Smooth muscle cell (in vitro differentiated cells): ENCODE results near the gene BRD2. TPM values are rescaled to one million over a fixed set of nuclear protein-coding genes. Genes with fewer than 3 reads are reported as not detected.

Source experiments
- DNase-seq: peaks from one replicate; lab custom pipeline; 2025; ENCODE audit not compliant: unreplicated experiment; lab: John Stamatoyannopoulos, UW
- H2AFZ ChIP-seq: fragments of 200-600 bp; sonication (generic); 2 replicates; pipeline ENCODE4 v1.6.0; 2016; ENCODE audit warnings: antibody characterized with exemption, low read depth, mild to moderate bottlenecking
- H3F3A ChIP-seq: fragments of 200-600 bp; sonication (generic); 2 replicates; pipeline ENCODE4 v1.6.0; 2017; ENCODE audit warnings: antibody characterized with exemption, low read depth
- H3K27ac ChIP-seq: fragments of 200-600 bp; sonication (generic); 2 replicates; pipeline ENCODE4 v1.5.1; 2016; ENCODE audit warnings: low read depth, mild to moderate bottlenecking
- H3K27me3 ChIP-seq: fragments of 200-600 bp; sonication (generic); 2 replicates; pipeline ENCODE4 v1.6.1; 2016; ENCODE audit warnings: low read depth, mild to moderate bottlenecking
- H3K36me3 ChIP-seq: fragments of 200-600 bp; sonication (generic); 2 replicates; pipeline ENCODE4 v1.5.1; 2016; ENCODE audit warnings: low read depth
- H3K4me1 ChIP-seq: fragments of 200-600 bp; sonication (generic); 2 replicates; pipeline ENCODE4 v1.5.1; 2016; ENCODE audit warnings: low read depth
- H3K4me2 ChIP-seq: fragments of 200-600 bp; sonication (generic); 2 replicates; pipeline ENCODE4 v1.6.0; 2016; ENCODE audit warnings: mild to moderate bottlenecking
- H3K4me3 ChIP-seq: fragments of 200-600 bp; sonication (generic); 2 replicates; pipeline ENCODE4 v1.5.1; 2016; ENCODE audit warnings: mild to moderate bottlenecking
- H3K79me2 ChIP-seq: fragments of 200-600 bp; sonication (generic); 2 replicates; pipeline ENCODE4 v1.6.0; 2016; ENCODE audit warnings: low read depth, mild to moderate bottlenecking
- H3K9ac ChIP-seq: fragments of 200-600 bp; sonication (generic); 2 replicates; pipeline ENCODE4 v1.6.0; 2016; ENCODE audit warnings: low read depth
- H3K9me3 ChIP-seq: fragments of 200-600 bp; sonication (generic); replicated peaks from 2 replicates; pipeline ENCODE4 v1.5.1; 2016; ENCODE audit warnings: low read depth
- H4K20me1 ChIP-seq: fragments of 200-600 bp; sonication (generic); 2 replicates; pipeline ENCODE4 v1.6.0; 2016; ENCODE audit warnings: low read depth
- WGBS: methylation state at CpG from one replicate; pipeline ENCODE4 v1.1.7; 2016; ENCODE audit warnings: low lambda C conversion rate; 5-methylcytosine and 5-hydroxymethylcytosine counted together
- polyA plus RNA-seq: library from polyadenylated mRNA; unstranded; fragments of >200 nt; fragmentation: Nextera tagmentation; extraction: Ambion mirVana; gene quantifications from 2 replicates; pipeline ENCODE4 v1.2.1, GENCODE V29; 2016
- total RNA-seq: library from RNA; depleted of rRNA; stranded (reverse); fragments of >200 nt; gene quantifications from 2 replicates; pipeline ENCODE4 v1.2.3, GENCODE V29; 2014
- TF ChIP-seq, protein P1 (sequence below): fragments of 200-600 bp; sonication (generic); IDR thresholded peaks from 2 replicates; pipeline ENCODE4 v1.5.1; 2017; ENCODE audit warnings: borderline replicate concordance, mild to moderate bottlenecking, antibody characterized with exemption; ENCODE audit not compliant: insufficient read depth, poor library complexity, severe bottlenecking

The BRD2 gene
- total and polyA plus RNA-seq, 2 experiments from 2014 or later = 162 to 205 TPM

DNA sequence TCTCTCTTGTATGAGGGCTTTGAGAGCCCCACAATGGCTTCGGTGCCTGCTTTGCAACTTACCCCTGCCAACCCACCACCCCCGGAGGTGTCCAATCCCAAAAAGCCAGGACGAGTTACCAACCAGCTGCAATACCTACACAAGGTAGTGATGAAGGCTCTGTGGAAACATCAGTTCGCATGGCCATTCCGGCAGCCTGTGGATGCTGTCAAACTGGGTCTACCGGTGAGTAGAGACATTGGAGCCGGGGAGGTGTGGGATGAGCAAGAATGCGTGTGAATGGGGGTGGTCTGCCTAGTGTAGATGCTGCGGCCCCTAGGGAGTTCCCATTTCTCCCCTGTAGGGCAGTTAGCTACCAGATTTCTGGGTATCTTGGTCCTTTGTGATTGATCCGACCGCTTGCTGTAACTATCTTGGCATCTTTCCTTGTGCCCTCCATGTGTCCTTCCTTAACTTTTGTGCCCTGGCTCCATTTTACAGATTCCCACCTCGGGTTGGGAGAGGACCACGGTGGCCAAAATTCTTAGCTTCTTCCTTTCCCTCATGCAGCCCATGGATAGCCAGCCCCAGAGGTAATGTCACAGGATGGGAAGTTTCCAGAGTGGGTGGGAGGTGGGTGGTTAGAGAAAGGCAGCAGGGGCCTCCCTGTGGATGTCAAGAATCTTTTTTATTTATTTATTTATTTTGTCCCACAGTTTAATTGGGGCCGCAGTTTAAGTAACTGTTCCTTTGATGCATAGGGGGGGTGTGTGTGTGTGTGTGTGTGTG is 6.3 kb downstream of the BRD2 start:
- Histone ChIP-seq H3K9ac (peak overlapping the region; percentile 91), H4K20me1 (peaks cover 76% of the 10 kb centered on the region), H3K4me2 (peak overlapping the region; percentile 99), H3K4me3 (peak overlapping the region; percentile 96), H3K36me3 (peaks cover 34% of the 10 kb centered on the region), H3K79me2 (peaks cover 77% of the 10 kb centered on the region), H3K4me1 (peaks cover 13% of the 10 kb centered on the region), H3K27ac (peak overlapping the region; percentile 82), H2AFZ (no peak overlapping the region), H3K27me3 (no peaks in the 10 kb centered on the region), H3K9me3 (no peaks in the 10 kb centered on the region), H3F3A (peaks cover 68% of the 10 kb centered on the region)
- TF ChIP-seq, protein P1, sequence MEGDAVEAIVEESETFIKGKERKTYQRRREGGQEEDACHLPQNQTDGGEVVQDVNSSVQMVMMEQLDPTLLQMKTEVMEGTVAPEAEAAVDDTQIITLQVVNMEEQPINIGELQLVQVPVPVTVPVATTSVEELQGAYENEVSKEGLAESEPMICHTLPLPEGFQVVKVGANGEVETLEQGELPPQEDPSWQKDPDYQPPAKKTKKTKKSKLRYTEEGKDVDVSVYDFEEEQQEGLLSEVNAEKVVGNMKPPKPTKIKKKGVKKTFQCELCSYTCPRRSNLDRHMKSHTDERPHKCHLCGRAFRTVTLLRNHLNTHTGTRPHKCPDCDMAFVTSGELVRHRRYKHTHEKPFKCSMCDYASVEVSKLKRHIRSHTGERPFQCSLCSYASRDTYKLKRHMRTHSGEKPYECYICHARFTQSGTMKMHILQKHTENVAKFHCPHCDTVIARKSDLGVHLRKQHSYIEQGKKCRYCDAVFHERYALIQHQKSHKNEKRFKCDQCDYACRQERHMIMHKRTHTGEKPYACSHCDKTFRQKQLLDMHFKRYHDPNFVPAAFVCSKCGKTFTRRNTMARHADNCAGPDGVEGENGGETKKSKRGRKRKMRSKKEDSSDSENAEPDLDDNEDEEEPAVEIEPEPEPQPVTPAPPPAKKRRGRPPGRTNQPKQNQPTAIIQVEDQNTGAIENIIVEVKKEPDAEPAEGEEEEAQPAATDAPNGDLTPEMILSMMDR = no peak
- WGBS = 21% methylated on average over 14 of the region's 14 CpGs
- DNase-seq = no peak

DNA sequence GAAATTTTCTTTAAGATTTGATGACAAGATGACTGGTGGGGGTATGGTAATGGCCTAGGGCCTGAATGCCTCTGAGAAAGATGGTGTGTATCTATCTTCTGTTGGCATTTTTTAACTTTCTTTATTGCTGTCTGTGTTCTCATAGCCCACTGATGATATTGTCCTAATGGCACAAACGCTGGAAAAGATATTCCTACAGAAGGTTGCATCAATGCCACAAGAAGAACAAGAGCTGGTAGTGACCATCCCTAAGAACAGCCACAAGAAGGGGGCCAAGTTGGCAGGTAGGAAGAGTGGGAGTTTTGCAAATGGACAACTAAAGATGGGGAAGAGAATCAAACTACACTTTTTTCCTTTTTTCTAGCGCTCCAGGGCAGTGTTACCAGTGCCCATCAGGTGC is 7.5 kb downstream of the BRD2 start:
- Histone ChIP-seq H3K27ac (peak overlapping the region; percentile 18), H3F3A (peaks cover 69% of the 10 kb centered on the region), H3K79me2 (peaks cover 75% of the 10 kb centered on the region), H2AFZ (no peak overlapping the region), H3K4me1 (peaks cover 13% of the 10 kb centered on the region), H3K4me2 (peak overlapping the region; percentile 99), H3K27me3 (no peaks in the 10 kb centered on the region), H3K9ac (no peak overlapping the region), H4K20me1 (peaks cover 88% of the 10 kb centered on the region), H3K36me3 (peaks cover 44% of the 10 kb centered on the region), H3K9me3 (no peaks in the 10 kb centered on the region), H3K4me3 (peak overlapping the region; percentile 96)
- DNase-seq = no peak
- TF ChIP-seq, protein P1 = no peak
- WGBS = 91% methylated on average over 2 of the region's 2 CpGs

- DNase-seq = no peak
- H3K4me1 ChIP-seq = peaks cover 13% of the 10 kb centered on the region
- peak overlapping the region; percentile 3 for H3K27ac ChIP-seq
- 95% methylated on average over 7 of the region's 7 CpGs for WGBS
- H3F3A ChIP-seq = peaks cover 72% of the 10 kb centered on the region
- TF ChIP-seq, protein P1 = no peak
- H3K9ac ChIP-seq = no peak overlapping the region
- H3K36me3 ChIP-seq = peaks cover 50% of the 10 kb centered on the region
- peaks cover 80% of the 10 kb centered on the region for H3K79me2 ChIP-seq
- H3K4me3 ChIP-seq = no peak overlapping the region
- H3K27me3 ChIP-seq = no peaks in the 10 kb centered on the region
- no peak overlapping the region for H2AFZ ChIP-seq
- H4K20me1 ChIP-seq = peaks cover 94% of the 10 kb centered on the region
- H3K9me3 ChIP-seq = no peaks in the 10 kb centered on the region
- peak overlapping the region; percentile 99 for H3K4me2 ChIP-seq
Observed at GRCh38 chr6:32976334-32977069, 8.1 kb downstream of the BRD2 start.
